SK-N-DZ (cell line): ENCODE measurements around the gene LSS.
A peak's percentile ranks its signal among the peaks of the same experiment; 100 is the strongest.

Source experiments
- DNase-seq: peaks from one replicate; pipeline ENCODE4 v3.0.0-alpha.2; 2015; ENCODE audit warnings: low spot score

Gene LSS

DNA sequence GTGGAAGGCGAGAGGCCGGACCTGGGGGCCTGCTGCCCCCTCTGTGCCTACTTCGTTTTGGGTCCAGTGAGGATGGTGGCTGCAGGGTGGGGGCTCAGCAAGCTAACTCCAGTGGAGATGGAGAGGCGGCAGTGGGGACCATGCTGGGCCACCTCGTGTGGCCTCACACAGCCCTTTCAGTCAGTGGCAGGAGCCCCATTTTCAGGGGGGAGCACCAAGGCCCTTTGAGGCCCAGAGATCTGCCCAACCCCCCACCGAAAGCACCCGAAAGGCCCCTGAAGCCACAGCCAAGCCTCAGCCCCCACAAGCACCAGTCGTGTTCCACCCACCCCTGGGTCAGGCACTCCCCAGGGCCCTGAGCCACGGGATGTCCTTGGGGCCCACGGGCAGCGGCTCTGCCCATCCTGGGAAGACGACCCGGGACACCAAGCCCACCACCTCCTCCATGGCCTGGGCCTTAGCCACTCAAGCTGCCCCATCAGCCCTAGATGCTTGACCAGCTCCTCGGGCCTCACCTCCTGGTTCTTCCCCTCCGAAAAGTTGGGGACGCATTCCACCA lies 73.5 kb downstream of the LSS start:
- DNase-seq = no peak

DNA sequence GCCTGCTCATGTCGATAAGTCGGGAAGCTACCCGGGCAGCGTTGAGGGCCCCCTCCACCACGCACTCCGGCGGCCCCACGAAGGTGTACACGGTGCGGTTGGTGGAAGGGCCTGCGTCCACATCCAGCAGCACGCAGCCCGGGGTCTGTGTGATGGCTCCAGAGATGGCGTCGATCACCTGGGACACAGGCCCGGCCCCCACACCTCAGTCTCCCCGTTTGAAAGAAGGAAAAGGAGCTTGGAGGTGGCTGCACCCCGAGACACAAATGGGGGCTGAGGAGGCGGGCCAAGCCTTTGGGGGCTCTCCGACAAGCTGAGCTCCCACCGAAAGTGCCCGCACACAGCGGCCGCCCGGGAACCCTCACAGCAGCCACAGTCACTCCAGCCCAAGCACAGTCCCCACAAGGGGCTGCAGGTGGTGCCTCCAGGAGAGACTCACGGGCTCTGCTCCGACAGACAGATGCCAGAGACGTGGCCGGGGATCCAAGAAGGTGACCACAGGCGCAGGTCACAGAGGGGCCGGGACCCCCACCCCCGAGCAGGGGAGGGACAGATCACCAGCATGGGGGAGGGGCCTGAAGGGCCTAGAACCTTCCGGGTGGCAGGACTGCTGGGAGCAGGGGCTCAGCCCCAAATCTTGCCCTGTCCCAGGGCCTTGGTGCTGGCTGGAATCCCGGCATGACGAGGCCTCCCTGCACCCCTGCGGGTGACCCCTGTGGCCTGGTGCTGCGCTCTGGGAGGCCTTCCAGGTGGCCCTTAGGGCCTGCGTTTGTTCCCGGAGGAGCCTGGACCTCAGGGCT lies 74.2 kb downstream of the LSS start:
- no peak for DNase-seq

DNA sequence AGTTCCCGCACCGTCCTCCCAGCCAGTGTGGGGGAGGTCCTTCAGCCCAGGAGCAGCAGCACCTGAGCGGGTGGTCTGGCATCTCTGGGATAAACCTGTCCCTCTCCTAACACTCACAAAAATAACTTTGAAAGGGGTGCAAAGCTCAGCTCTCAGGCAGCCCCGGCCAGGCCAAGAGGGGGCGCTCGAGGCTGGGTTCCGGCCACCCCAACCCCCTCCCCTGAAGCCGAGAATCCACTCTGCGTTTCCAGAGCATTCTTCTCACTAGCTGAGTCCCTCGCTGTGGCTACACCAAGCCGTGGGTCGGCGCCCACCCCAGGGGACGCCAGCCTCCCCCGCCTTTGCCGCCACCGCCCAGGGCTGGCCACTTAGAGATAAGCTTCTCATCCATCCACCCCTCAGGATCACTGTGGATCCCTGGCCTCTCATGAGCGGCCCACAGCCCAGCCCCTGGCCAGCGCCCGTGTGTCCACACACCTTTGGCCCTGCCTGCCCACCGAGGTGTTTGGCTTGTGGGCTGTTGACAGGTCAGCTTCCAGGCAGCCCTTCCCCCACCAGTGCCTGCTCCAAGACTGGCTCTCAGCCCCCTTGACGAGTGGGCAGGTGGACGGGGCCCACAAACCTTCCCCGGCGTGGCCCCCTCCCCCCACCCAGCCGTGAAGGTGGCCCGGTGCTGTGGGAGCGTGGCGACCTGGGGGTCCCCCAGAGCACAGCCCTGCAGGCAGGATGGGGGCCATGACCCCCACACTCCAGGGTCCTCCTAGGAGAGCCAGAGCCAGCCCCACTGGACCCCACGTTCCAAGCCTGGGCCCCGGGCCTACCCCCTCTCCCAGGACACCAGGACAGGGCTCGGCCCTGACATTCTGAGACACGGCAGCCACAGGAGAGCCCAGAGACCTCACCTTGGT lies 75.1 kb downstream of the LSS start:
- no peak for DNase-seq

DNA sequence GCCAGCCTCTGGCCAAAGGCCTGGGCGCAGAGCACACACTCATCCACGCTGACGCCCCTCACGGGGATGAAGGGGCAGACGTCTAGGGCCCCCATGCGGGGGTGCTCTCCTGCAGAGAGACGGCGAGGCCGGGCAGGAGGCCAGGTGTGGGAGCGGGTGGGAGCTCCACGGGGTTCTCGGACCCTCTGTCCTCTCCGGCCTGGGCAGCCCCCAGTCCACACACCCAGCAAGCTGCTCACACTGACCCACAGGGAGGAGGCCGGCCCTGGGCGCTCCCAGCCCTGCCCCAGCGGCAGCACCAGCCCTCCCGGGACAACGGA lies 75.7 kb downstream of the LSS start:
- no peak for DNase-seq

DNA sequence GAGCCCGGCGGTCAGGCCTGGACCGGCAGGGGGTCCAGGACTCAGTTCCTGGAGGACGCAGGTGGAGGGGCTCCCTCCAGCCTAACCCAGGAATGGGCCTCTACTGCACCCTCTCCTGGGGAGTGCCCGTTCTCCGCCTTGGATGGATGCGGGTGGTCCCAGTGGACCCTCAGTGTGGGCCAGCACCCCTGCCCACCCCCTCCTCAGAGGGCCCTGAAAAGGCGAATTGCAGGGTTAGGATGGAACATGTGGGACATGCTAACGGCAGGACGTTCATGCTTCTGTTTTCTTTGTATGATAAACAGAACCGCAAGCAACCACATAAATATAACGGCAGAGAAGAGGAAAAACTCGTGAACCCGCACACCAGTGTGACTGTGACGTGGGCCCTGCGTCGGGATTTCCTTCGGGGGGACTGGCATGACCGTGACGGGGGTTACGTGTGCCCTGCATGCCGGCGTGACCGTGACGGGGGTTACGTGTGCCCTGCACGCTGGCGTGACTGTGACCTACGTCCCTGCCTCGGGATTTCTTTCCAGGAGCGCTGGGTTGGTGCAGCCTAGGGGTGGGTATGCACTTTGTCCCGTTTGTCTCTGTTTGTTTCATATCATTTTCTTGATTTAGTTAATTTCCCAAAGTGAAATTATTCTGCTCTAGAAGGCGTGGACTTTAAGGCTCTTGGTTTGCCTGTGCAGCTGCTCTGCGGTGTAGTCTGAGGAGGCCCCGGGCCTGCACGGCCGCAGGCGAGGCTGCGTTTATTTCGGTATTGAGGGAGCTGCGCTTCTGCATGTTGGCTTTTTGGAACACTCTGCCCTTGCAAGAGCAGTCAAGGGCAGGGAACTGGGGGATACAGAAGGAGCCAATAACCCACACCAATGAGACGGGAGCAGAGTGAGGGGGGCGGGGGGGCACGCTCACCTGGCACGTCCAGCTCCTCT lies 76.3 kb downstream of the LSS start:
- DNase-seq = no peak

DNA sequence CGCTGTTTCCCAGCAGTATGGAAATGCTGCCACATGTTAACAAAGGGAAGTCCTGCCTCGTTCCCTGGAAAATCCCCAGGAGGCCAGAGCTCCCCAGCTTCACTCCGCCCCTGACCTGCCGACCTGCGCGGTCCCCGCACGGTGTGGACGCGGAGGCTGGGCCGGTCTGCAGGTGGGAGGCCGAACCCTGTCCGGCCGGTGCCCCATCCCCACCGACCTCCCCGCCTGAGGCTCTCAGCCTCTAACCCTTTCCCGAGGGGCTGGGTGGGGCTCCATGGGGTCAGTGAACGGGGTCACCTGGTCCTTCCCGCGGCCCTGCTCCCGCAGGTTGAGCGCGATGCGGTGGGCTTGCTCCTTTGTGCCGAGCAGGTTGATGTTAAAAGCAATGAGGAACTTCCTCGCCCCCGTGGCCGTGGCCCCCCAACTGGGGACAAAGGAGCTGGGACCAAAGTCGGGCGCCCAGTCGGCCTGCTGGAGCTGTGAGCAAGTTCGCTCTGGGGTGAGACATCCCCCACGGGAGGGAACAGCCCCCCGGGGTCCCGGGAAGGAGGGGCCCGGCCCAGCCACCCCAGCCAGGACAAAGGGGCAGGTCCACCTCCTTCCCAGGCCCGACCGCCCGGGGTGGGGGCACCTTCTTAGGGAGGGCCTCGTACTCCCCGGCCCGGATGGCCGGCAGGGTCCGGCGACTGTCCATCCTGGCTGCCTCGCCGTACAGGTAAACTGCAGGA lies 77.1 kb downstream of the LSS start:
- no peak for DNase-seq

DNA sequence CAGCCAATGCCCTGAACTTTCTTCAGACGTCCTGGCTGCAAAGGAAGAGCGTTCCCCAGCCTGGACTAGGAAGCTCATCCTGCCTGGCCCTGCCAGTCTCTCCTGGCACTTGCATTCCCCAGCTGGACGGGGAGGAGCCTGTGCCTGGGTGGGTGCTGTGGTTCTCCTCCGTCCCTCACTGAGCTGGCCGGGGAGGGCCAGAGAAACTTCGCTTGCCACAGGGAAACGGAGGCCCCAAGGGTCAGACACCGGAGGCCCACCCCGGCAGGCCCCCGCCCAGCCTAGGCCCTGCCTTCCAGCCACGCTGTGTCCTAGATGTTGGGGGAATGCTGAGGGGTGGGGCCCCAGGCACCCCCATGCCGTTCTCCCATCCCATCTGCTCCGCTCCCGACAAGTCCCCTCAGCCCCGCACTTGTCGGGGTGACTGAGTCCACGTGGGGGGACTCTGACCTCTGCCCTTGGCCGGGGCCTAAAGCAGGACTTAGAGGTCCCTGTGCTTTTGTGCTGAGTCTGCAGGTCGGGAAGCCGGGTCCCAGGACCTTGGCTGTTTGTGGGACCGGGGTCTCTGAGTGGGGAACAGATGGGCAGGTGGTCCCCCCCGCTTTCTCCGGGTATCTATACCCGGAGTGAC lies 78.0 kb downstream of the LSS start:
- no peak for DNase-seq

DNA sequence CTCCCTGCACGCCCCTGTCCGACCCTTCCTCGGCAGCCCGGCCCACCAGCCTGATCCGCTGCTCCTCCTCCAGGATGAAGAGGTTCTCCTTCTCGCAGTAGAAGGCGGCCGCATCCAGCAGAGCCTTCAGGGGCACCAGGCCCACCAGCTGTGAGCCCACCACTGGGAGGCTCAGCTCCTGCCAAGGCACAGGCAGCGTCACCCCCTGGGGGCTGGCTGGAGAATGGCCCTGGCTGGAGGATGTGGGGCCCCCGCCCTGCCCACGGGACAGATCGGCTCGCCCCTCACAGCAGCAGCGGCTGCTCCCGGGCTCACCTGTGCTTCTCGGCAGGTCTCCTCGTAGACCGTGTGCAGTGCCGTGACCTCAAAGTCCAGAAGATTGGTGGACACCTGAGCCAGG lies 78.5 kb downstream of the LSS start:
- DNase-seq = no peak

DNA sequence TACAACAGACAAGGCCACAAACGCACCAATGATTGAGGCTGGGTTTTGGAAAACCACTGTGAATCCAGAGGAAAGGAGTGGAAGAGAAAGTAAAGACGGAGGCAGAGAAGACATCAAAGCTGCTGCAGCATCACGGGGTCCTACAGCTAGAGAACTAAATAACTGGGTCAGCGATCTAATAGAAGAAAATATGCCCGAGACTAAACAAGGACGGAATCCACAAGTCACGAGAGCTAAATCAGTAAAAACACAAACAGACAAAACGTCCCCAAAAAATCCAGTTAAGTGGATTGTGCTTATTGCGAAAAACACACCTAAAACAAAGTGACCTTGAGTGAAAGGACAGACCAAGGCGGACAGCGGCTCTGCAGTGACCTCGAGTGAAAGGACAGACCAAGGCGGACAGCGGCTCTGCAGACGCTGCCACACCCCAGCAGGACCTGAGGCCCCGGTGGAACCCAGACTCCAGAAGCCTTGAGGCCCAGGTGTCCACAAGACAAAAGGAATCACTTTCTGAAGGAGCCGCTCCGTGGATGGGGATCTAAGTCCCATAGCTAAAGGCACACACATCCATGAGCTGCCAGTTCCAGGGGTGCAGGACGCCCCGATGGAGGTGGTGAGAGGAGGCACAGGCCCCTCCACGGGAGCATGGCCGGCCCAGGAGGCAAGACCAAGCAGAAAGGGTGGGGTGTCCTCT lies 79.2 kb downstream of the LSS start:
- no peak for DNase-seq

DNA sequence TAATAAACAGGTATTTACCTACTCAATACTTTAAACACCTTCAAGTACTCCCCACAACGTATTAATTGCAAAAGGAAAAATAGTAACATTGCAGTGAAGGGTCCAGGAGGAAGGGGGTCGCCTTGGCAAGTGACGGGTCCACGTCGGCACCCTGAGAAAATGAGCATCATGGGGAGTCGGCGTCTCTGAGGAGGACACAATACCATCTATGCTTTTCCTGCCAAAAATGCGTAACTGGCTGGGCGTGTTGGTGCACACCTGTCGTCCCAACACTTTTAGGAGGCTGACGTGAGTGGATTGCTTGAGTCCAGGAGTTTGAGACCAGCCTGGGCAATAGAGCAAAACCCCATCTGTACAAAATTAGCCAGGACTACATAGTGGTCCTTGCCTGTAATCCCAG lies 80.5 kb downstream of the LSS start:
- DNase-seq = no peak

DNA sequence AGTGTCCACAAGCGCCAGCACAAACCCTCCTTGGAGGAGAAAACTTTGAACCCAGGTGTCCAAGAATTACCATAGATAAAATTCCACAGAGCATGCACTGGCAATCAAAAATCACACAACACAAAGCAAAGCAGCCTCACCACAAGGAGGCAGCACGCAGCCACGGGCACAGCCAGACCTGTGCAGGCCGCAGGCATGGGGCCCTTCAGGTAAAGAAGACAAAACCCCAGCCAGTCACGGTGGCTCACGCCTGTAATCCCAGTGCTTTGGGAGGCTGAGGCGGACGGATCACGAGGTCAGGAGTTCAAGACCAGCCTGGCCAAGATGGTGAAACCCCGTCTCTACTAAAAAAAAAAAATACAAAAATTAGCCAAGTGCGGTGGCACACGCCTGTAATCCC lies 81.1 kb downstream of the LSS start:
- peak; percentile 63 for DNase-seq

DNA sequence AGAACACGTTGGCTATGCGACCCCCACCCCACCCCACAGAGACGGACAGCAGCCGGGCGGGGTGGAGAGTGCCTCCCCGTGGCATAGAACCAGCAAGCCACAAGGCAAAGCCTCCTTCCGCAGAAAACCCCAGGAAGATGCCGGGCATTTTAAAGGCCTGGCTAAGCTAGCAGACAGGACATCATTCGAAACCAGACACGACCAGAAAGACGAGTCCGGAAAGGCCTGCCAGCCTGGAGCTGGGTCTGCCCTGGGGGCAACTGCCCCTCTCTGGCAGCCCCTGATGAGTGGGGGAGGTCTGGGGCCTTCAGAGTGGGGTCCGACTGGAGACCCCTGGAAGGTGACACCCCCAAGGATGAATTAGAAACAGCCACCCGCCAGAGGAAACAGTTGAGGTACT lies 81.7 kb downstream of the LSS start:
- no peak for DNase-seq

DNA sequence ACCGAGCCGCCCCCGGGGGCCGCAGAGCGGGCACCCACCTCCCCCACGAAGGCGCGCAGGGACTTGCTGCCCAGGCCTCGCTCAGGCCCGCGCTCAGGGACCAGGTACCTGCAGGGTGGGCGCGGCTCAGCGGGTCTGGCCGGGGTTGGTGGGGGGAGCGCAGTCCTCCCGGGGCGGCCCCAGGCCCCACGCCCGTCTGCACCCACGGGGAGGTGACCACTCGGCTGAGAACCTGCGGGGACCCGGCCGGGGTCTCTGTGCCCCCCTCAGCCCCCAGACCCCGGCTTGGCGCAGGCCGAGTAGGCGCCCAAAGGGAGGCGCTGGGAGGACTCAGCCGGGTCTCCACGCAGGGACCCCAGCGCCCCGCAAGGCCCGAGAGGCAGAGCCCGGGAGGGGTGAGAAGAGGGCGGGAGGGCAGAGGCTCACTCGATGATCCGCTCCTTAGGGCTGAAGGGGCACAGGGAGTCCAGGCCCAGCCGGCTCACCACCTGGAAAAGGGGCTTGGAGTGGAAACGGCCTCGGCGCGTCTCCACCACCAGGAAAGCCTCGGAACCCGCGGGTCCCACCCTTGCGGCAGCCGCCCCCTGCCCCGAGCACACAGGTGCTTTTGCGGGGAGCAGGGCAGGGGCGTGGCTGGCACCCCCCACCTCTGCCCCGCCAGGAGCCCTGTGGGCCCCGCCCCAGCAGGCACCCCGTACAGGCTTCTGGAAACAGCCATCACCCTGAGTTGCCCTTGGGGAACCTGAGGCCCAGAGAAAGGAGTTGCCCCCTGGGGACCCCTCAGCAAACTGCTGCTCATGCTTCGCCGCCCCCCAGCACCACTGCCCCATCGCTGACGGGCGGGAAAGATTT lies 82.5 kb downstream of the LSS start:
- no peak for DNase-seq

DNA sequence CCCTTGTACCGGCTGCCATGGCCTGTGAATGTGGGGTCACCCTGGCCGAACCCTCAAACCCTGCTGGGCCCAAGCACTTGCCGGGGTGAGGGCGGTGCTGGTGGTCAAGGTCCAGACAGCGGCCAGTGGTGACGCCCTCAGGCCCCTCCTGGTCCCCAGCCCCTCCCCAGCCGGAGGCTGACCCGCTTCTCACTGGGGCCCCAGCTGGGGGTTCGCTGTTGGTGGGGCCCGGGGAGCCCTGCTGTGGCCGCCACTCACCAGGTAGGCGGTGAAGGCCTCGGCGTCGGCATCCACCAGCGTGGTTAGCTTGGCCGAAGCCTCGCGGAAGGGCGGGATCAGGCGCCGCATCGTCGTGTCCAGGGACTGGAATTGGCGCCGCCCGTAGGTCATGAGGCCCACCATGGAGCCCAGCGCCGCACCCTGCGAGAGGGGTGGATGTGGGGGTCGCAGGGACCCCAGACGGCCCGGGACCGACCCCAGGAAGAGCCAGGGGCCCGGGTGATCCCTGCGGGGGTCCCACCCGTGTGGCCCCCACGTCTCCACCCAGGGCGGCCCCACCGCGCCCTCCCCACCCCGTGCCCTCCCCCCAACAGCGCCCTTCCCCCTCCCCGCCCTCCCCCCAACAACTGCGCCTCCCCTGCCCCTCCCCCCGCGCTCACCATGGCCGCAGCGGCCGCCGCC lies 83.3 kb downstream of the LSS start:
- no peak for DNase-seq

DNA sequence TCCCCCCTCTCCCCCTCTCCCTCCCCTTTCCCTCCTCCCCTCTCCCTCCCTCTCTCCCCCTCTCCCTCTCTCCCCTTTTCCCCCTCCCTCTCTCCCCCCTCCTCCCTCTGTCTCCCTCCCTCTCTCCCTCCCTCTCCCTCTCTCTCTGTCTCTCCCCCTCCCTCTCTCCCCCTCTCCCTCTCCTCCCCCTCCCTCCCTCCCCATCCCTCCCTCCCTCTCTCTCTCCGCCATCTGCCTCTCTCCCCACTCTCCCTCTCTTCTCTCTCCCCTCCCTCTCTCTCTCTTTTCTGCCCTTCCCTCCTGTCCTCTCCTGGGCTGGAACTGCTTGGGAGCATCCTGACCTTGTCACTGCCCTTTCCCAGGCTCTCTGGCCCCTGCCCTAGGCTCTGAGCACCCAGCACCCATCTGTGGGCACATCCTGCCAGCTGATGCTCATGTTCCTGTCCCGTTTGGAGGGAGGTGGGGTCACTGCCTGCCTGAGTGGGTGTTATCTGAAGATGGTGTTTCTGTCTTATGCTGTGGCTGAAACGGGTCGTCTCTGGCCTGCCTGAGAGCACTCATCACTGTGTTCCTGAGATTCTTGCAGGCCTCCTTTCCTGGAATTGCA lies 84.0 kb downstream of the LSS start:
- DNase-seq = peak; percentile 38

DNA sequence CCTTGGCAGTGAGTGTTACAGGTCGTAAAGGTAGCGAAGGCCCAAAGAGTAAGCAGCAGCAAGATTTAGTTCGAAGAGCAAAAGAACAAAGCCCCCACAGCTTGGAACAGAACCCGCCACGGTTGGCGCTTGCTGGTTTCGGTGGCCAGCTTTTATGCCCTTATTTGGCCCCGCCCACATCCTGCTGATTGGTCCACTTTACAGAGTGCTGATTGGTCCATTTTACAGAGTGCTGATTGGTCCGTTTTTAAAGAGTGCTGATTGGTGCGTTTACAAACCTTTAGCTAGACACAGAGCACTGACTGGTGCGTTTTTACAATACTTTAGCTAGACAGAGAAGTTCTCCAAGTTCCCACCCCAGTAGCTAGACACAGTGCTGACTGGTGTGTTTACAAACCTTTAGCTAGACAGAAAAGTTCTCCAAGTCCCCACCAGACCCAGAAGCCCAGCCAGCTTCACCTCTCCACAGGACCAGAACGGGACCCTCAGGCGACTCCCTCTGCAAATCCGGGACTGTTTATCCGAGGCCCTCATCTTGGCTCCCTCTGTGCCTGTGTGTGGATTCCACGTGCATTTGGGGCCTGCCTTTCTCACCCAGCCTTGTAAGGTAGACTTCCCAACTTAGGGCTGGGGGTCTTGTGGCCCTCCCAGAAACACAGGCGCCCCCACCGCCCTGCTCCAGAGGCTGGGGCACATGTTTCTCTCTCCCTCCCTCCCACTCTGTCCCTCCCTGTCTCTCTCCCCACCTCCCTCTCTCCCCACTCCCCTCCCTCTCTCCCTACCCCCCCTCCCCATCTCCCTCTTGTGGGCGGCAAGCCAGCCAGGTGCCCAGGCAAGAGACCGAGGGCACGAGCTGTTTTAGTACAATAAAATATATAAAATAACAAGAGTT lies 85.7 kb downstream of the LSS start:
- DNase-seq = no peak
